Gastroesophageal sphincter (tissue), 4 donors: ENCODE results near the gene FBXO48. TPM values are rescaled to one million over a fixed set of nuclear protein-coding genes. Genes with fewer than 3 reads are reported as not detected.

Experiments used
- ATAC-seq: fragments of 150-250 bp; one replicate; pipeline ENCODE4 v1.9.1; 2016; ENCODE audit warnings: mild to moderate bottlenecking, moderate library complexity
- H3K27ac ChIP-seq, 4 donors: fragments of 200-600 bp; sonication (generic) in 3 of 4; 1 replicate in 3 of 4; 2 replicates in 1 of 4; pipeline ENCODE4 v1.5.1; 2016 to 2019
- H3K27me3 ChIP-seq: fragments of 200-600 bp; sonication (generic); one replicate; pipeline ENCODE4 v1.5.1; 2019
- H3K36me3 ChIP-seq, 2 donors: fragments of 200-600 bp; sonication (generic); one replicate each; pipeline ENCODE4 v1.5.1; 2019; ENCODE audit warnings: control low read depth in 1 of 2
- H3K4me1 ChIP-seq, 3 donors: fragments of 200-600 bp; sonication (generic); 1 replicate in 2 of 3; 2 replicates in 1 of 3; pipeline ENCODE4 v1.5.1; 2016 to 2019; ENCODE audit warnings: control low read depth in 2 of 3
- H3K4me3 ChIP-seq, 2 donors: fragments of 200-600 bp; sonication (generic); one replicate each; pipeline ENCODE4 v1.5.1; 2019; ENCODE audit warnings: mild to moderate bottlenecking in 1 of 2, moderate library complexity in 1 of 2
- H3K9me3 ChIP-seq, 3 donors: fragments of 200-600 bp; sonication (generic); one replicate each; pipeline ENCODE4 v1.5.1; 2017 to 2019; ENCODE audit warnings: control low read depth in 2 of 3
- EP300 ChIP-seq: sonication (generic); formaldehyde crosslinking; IDR thresholded peaks from one replicate; pipeline ENCODE4 v1.6.1; 2017; ENCODE audit warnings: antibody characterized with exemption, mild to moderate bottlenecking
- POLR2A ChIP-seq, 2 donors: fragments of 450-650 bp; IDR thresholded peaks; one replicate each; pipeline ENCODE4 v1.6.1; 2017; ENCODE audit warnings: antibody characterized with exemption in 2 of 2, mild to moderate bottlenecking in 2 of 2, moderate library complexity in 1 of 2
- POLR2AphosphoS5 ChIP-seq: sonication (generic); formaldehyde crosslinking; IDR thresholded peaks from one replicate; pipeline ENCODE4 v1.6.1; 2017; ENCODE audit warnings: antibody characterized with exemption
- WGBS, 2 donors: methylation state at CpG; one replicate each; pipeline ENCODE4 v1.1.5; 2018; ENCODE audit warnings: low coverage in 1 of 2; 5-methylcytosine and 5-hydroxymethylcytosine counted together
- total RNA-seq, 4 donors: library from RNA; depleted of rRNA; stranded (reverse); fragments of >200 nt; gene quantifications; one replicate each; pipeline ENCODE4 v1.1.0, GENCODE V29; 2016
- TF ChIP-seq, protein P1 (sequence below), 4 experiments: fragments of 200-600 bp in 2 of 4; fragments of 450-650 bp in 2 of 4; sonication (generic) in 1 of 4; IDR thresholded peaks; one replicate each; pipeline ENCODE4 v1.5.1; 2017 to 2019; ENCODE audit warnings: antibody characterized with exemption in 4 of 4, mild to moderate bottlenecking in 2 of 4, moderate library complexity in 2 of 4

Gene FBXO48
- total RNA-seq, 4 donors from 2014 or later = 0.35 to 1.2 (median 0.62) TPM

DNA sequence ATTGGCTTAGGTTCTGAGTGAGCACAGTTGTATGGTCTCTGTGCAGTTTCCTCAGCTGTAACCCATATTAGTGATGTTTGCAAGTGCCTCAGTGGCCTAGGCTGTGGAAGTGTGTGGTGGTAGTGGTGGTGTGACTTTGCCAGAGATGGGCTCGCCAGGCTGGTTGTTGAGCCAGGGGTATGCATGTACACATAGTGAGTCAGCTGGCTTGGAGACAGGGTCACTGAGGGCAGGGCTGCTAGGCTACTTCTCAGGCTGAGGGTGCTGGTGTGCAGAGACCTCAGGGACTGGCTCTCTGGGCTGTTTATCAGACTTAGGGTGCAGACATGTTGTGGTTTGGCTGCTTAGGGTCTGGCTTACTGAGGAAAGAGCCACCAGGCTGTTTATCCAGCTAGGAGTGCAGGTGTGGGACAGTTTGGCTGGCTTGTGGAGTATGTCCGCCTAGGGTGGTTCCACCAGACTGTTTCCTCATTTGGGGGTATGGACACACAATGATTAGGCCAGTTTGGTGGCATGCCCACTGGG, 15.3 kb upstream of the FBXO48 start:
- no peaks in the 10 kb centered on the region for H3K36me3 ChIP-seq
- no peak overlapping the region for H3K27ac ChIP-seq
- H3K9me3 ChIP-seq = no peaks in the 10 kb centered on the region
- H3K27me3 ChIP-seq = no peaks in the 10 kb centered on the region
- WGBS, 2 donors = 100% methylated on average over 1 of the region's 2 CpGs; no CpG with 5 or more reads in 1 of the 2 donors
- no peaks in the 10 kb centered on the region for H3K4me1 ChIP-seq
- ATAC-seq = no peak
- TF ChIP-seq EP300 = no peak
- no peak for TF ChIP-seq POLR2A (IDR thresholded peaks at IDR 0.05)
- TF ChIP-seq, protein P1, sequence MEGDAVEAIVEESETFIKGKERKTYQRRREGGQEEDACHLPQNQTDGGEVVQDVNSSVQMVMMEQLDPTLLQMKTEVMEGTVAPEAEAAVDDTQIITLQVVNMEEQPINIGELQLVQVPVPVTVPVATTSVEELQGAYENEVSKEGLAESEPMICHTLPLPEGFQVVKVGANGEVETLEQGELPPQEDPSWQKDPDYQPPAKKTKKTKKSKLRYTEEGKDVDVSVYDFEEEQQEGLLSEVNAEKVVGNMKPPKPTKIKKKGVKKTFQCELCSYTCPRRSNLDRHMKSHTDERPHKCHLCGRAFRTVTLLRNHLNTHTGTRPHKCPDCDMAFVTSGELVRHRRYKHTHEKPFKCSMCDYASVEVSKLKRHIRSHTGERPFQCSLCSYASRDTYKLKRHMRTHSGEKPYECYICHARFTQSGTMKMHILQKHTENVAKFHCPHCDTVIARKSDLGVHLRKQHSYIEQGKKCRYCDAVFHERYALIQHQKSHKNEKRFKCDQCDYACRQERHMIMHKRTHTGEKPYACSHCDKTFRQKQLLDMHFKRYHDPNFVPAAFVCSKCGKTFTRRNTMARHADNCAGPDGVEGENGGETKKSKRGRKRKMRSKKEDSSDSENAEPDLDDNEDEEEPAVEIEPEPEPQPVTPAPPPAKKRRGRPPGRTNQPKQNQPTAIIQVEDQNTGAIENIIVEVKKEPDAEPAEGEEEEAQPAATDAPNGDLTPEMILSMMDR (IDR thresholded peaks at IDR 0.05) = no peak
- no peak for TF ChIP-seq POLR2AphosphoS5
- H3K4me3 ChIP-seq = no peak overlapping the region

DNA sequence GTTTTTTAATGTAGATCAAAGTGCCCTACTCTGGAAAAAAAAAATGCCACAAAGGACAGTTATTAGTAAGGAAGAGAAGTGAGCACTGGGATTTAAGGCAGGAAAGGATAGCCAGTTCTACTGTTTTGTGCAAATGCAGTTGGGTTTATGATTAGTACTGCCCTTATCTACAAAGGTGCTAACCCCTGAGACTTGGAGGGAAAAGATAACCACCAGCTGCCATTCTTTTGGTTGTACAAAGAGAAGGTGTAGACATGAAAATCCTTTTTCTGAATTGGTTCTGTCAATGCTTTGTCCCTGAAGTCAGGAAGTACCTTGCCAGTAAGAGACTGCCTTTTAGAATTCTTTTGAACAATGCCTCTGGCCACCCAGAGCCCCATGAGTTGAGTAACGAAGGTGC, 11.6 kb upstream of the FBXO48 start:
- TF ChIP-seq POLR2AphosphoS5 (no peak), EP300 (no peak)
- 100% methylated on average over 1 of the region's 1 CpG for WGBS, 2 donors
- no peaks in the 10 kb centered on the region for H3K36me3 ChIP-seq
- no peak overlapping the region for H3K4me3 ChIP-seq
- H3K4me1 ChIP-seq = no peaks in the 10 kb centered on the region
- no peak for ATAC-seq
- no peaks in the 10 kb centered on the region for H3K9me3 ChIP-seq
- no peaks in the 10 kb centered on the region for H3K27me3 ChIP-seq
- H3K27ac ChIP-seq = no peak overlapping the region

DNA sequence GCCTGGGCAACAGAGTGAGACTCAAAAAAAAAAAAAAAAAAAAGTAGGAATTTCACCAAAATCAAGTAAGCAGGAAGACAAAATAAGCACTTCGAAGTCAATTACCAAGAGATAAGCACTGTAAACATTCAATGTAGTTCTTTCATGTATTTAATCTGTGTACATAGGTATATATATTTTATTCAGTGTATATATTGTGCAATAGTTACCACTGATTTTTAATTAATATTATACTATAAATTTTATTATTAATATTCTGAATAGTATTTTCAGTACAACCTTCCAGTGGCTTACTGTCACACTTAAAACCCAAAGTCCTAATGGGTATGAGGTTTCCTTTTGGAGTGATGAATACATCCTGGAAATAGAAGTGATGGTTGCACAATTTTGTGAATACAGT, 9.4 kb upstream of the FBXO48 start:
- Histone ChIP-seq H3K4me1 (no peaks in the 10 kb centered on the region), H3K4me3 (no peak overlapping the region), H3K27ac (no peak overlapping the region), H3K36me3 (no peaks in the 10 kb centered on the region), H3K27me3 (no peaks in the 10 kb centered on the region), H3K9me3 (no peaks in the 10 kb centered on the region)
- 92 to 100% methylated on average over 1 of the region's 1 CpG for WGBS, 2 donors
- no peak for ATAC-seq
- TF ChIP-seq EP300 (no peak), POLR2A (IDR thresholded peaks at IDR 0.05) (no peak), POLR2AphosphoS5 (no peak)
- TF ChIP-seq, protein P1 (IDR thresholded peaks at IDR 0.05) = no peak

DNA sequence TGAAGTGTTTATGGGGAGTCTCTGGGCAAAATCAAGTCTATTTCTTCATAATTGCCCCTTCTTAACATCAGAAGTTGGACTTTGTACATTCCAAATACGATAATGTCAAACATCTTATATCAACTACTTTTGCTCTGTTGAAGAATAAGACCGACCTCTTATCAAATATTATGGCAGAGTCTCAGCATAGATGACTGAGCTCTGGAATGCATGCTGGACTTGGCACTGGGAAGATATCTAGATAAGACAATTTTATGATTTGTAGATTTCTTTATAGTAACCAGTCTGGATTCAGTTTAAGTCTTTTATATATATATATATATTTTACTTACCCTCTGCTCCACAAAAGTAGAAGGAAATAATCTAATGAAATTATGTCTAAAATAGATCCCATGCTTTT, 8.5 kb upstream of the FBXO48 start:
- no peak overlapping the region for H3K4me3 ChIP-seq
- WGBS, 2 donors = 77 to 95% methylated on average over 2 of the region's 2 CpGs

DNA sequence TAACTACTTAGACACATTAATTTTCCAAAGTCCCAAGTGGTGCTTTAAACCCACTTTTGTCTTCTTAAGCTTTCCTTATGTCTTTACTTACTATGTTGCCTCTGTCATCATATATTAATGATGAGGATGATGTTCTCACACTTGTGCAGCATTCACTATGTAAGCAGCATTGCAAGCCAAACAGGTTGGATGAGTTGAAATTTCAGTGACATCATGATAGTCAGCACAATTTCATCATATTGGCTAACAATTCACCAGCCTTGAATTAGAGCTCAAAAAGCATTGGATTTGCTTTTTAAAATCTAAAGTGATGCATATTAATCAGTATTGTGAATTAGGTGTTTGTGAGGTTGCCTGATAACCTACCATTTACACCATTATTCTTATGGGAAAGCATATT, 8.0 kb upstream of the FBXO48 start:
- H3K4me1 ChIP-seq = no peaks in the 10 kb centered on the region
- H3K4me3 ChIP-seq = no peak overlapping the region
- no peak for ATAC-seq

More for the DNA sequence above, 8.5 kb upstream of the FBXO48 start:
- no peak for ATAC-seq
- no peak overlapping the region for H3K27ac ChIP-seq
- H3K36me3 ChIP-seq = no peaks in the 10 kb centered on the region
- no peaks in the 10 kb centered on the region for H3K9me3 ChIP-seq
- H3K27me3 ChIP-seq = no peaks in the 10 kb centered on the region
- TF ChIP-seq POLR2AphosphoS5 (no peak), EP300 (no peak), POLR2A (IDR thresholded peaks at IDR 0.05) (no peak)
- TF ChIP-seq, protein P1 (IDR thresholded peaks at IDR 0.05) = no peak
- no peaks in the 10 kb centered on the region for H3K4me1 ChIP-seq

More for the DNA sequence above, 8.0 kb upstream of the FBXO48 start:
- Histone ChIP-seq H3K36me3 (no peaks in the 10 kb centered on the region), H3K27ac (no peak overlapping the region), H3K9me3 (no peaks in the 10 kb centered on the region), H3K27me3 (no peaks in the 10 kb centered on the region)
- TF ChIP-seq EP300 (no peak), POLR2AphosphoS5 (no peak), POLR2A (IDR thresholded peaks at IDR 0.05) (no peak)
- TF ChIP-seq, protein P1 (IDR thresholded peaks at IDR 0.05) = no peak
